Renal cortex interstitium (tissue), 11 donors: ENCODE results near the gene ANXA9. TPM values are rescaled to one million over a fixed set of nuclear protein-coding genes. Genes with fewer than 3 reads are reported as not detected.

ENCODE experiments used
- DNase-seq, 11 donors: peaks; one replicate each; pipeline ENCODE4 v3.0.0-alpha.2; 2013; ENCODE audit warnings: low read depth in 9 of 11, low spot score in 4 of 11; ENCODE audit errors: extremely low read depth in 1 of 11
- polyA plus RNA-seq, 3 donors: library from polyadenylated mRNA; unstranded; fragments of 120-200 nt; gene quantifications; one replicate each; pipeline ENCODE4 v1.2.1, GENCODE V29; 2013; ENCODE audit not compliant: insufficient read length in 3 of 3

Gene ANXA9
- polyA plus RNA-seq, 3 donors = 14.3 to 18.9 (median 14.6) TPM

DNA sequence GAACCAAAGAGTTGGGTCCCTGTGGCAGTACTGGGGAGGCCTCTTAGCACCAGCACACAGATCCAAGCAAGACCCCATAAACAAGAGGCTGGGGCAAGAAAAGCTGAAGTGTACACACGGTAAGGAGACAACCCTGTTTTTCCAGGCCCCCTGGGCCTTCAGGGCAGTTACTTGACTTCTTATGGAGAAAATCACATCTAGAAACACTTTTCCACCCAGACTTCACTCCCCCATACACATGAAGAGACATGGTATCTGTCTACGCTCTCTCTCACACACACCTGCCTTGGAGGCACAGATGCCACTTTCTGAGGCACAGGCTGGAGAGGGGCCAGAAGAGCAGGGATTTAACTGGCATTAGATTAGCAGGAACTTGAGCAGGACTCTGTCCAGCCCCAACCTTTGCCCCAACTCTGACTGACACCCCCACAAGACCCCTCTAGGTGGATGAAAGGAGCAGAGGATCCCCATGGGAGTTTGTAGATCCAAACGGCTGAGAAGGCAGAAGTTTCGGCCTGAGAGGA is 9.6 kb upstream of the ANXA9 start:
- DNase-seq = no peak

DNA sequence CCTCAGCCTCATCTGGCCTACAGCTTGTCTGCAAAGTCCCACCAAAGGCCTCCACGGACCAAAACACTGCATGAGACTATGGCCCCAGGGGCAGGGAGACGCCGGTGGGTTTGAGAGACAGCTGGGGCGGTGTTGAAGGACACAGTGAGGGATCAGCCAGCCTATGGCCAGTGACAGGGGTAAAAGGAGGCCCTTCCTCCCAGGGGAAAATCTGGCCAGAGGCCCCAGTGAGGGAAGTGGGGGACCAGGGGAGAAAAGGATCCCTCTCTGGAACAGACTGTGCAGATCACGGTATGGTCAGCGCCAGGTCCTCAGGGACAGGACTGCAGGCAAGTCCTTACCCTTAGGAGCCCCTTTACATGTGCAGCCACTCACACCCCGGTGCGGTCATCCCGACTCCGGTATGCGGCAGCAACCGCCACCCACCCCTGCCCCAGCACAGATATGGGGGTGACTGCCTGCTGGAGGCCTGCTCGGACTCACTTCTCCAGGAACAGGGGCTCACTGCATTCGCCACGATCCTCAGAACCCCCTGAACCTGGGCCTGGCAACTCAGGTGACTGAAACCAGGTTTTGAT is 8.7 kb upstream of the ANXA9 start:
- DNase-seq = no peak

DNA sequence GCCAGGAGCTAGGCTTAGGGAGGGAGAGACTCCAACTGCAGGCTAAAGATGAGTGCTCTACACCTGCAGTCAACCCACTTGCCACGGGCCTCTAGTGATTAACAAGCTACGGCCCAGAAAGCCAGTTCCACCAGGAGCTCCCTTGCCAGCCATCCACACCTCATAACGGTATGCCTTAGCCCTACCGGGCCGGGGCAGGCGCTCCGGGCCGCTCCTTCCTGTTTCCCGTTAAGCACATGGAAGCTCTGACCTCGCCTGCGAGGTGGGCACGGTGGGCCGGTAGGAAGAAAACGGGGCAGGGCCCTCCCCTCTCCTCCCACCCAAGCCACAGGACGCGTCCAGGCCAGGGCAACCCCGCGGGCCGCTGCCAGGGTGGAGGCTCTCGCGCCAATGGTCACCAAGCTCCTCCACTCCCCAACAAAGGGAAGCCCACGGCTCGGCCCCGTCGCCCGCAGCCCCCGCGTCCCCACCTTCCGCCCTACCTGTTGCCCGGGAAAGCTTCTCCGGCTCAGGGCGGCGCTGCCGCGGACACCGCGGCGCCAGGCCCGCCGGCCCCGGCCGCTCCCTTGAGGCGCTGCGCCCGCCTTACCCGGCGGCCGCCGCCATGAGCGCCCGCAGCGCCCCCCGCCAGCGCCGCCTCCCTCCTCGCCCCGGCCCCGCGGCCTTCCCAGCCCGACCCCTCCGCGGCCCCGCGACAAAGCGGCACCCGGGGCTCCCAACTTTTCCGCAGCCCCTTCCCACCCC is 8.1 kb upstream of the ANXA9 start:
- DNase-seq = no peak

DNA sequence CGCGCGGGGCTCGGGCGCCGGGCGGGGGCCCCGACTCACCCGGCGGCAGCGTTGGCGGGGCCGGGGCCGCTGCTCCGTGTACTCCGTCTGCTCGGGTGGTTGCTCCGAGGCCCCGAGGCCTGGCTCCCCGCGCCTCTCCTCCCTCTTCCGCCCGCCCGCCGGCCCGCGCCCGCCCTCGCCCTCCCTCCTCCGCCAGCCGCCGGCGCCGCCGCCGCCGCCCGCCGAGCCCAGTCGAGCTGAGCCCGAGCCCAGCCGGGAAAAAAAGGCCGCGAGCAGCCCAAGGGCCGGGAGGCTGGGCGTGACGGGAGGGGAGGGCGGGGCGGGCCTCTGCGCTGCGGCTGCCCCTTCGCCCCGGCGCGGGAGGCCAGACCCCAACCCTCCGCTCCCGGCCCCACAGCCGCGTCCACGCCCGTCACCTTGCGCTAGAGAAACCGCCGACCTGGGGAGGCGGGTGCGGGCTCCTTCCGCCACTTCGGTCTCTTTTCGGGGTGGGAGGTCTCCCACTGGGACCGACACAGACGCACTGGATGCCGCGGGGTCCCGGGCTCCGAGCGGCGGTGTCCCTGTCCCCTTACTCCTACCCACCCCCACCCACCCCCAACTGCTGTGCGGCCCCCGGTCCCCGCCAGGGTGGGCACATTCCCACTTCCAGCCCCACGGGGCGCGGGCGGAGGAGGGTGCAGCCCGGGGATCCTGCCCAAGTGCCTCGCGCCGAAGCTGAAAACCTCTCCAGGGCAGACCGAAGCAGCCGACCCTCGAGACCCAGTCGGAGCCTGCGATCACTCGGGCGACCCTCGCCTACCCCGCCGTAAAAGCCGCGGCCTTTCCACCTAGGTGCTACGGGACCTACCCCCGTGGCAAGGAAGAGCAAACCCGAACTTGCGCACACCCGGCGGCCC is 7.3 kb upstream of the ANXA9 start, which contains the start of gene CERS2:
Gene CERS2, minus strand, starts transcription at position 256 of the 899 bp plus-strand sequence. CDS start 5,745 bp downstream, outside the sequence.
- DNase-seq = peak in 8 of 11 donors; percentile 70 to 83 (median 78)

DNA sequence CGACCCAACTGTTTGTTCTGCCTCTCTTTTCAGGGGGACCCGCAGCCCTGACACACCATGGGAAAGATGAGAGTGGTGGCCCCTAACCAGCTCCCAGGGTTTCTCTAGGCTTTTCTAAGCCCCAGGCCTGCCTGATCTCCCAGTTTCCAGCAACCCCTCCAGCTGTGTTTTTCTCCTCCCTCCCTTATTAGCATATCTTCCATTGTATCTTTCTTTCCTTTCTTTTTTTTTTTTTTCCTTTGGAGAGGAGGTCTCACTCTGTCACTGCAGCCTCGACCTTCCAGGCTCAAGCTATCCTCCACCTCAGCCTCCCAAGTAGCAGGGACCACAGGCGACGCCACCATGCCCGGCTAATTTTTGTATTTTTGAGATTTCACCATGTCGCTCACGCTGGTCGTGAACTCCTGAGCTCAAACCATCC is 5.7 kb upstream of the ANXA9 start:
- DNase-seq = no peak

DNA sequence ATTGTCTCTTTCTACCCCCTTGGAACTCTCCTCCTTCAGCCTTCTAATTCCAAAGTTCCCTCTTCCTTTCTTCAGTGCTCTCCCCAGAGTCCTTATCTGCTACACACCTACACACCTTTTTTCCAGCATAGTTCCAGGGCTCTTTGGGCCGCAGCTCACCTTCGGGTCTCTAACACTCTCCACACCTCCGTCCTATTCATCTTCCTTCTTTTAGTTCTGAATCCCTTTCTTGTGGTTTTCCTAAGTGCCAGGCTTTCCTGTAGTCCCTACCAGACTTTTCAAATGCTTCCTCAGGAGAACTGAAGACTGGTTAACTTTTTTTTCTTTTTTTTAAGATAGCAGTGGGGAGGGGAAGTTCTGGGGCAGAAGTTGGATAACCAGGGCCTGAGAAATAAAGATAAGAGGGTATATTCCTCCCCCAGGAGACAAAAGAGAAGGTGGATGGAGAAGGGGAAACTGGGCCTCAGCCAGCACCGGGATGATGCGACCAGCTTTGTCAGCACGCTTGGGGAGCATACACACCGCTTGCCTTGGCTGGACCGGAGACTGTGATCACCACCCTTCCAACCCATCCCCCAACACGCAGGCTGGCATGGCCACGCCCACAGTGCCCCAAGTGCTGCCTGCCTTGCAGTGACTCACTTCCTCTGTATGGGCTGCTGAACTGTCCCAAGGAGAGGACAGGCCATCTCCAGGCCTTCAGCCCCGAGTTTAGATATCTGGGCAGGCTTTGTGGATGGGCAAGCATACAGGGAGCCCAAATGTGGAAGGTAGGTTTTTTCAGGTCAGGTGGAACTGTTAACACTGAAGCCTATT is 5.0 kb upstream of the ANXA9 start:
- no peak for DNase-seq

DNA sequence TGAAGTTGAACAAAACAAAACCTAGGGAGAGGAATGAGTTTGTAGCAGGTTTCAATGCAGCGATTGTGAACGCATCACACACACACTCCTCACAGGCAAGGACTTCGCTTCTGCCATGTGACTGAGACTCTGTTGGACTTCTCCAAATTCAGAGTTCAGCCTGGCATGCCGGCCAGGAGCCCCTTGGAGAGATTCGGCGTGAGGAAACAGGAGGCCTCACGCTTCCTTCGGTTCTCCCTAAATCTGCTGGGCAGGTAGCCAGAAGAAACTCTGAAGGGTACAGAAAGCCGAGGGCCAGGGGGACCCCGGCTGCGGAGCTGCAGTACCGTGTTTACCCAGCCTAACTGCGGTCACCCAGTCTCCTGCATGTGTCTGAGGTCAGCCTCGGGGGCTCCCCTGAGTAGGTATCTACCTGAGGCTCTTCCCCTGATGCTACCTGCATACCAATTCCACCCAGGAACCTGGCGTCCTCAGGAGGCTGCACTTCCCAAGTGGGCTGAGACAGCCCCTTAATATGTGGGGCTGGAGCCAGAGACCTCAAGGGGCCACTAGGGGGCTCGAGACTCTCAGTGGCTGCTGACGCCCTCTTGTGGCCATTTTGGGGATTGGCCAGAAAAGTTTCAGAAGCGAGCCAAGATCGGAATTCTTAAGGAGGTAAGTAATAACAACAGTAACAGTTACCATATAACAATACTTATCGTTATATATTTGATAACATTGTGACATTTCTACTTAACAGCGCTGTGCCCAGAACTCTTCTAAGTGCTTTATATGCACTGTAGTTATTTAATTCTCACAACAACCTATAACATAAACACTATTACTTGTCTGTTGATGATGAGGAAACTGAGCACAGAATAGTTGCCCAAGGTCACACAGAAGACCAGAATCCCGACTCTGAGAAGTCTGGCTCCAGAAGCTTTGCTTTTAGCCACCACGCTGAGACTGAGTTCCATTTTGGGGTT is 2.7 kb upstream of the ANXA9 start:
- DNase-seq = peak; percentile 76 to 95 (median 86)

DNA sequence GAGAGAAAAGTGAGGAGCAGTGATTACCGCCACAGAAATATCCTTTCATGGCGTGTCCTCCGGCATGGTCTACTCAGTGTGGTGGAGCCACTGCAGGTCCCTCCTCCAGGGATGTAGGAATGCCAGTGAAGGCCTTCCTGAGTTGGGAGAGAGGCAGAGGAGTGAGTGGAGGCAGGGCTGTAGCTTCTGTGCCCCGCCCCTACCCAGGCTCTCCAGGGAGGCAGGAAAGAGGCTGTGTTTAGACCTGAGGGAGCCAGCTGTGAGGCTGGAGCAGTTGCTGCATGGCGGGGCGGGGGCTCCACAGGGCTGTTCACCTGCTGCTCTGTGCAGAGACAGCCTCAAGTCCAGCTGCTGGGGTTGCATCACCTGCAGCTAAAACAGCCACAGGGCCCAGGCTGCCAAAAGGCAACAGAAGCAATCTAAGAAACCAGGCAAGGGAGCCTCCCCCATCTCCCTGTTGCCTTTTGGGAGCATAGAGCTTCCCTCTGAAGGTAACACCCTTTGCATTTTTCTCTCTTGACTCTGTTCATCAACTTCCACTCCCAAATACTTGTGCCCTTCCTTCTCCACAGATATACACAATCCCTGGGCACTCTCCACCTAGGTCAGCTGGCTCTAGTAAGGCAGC is 801 bp upstream of the ANXA9 start:
- no peak for DNase-seq

DNA sequence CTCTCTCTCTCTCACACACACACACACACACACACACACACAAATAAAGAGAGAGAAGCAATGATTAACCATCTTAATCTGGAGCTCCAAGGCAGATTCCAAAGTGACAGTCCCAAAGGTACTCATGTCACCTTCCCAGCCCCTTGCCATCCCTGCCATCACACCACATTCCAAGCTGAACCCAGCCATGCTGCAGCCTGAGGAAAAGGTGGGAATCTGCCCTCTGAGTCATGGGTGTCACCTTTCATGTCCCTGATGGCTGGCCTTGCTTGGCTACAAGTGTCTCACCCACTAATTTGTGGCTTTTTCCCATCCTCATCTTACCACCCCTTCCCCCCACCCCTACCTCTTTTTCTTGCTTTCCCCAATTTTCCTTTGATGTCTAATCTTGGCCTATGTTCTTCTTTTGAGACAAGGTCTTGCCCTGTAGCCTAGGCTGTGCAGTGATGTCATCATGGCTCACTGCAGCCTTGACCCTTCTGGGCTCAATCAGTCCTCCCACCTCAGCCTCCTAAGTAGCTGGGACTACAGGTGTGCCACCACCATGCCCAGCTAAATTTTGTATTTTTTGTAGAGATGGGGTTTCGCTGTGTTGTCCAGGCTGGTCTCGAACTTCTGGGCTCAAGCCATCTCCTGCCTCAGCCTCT is 3.2 kb downstream of the ANXA9 start:
- no peak for DNase-seq

DNA sequence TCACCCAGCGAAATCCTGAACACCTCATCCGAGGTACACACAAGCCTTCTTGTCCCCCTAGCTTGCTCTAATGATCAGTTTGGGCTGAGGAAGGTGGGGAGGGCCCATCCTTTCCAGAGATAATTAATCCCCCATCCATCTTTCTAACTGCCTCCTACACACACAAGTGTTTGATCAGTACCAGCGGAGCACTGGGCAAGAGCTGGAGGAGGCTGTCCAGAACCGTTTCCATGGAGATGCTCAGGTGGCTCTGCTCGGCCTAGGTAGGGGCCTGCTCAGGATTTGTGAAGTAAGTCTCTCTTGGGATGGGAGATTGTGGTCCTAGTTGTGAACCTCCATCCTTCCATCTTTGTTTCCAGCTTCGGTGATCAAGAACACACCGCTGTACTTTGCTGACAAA is 5.8 kb downstream of the ANXA9 start:
- no peak for DNase-seq

DNA sequence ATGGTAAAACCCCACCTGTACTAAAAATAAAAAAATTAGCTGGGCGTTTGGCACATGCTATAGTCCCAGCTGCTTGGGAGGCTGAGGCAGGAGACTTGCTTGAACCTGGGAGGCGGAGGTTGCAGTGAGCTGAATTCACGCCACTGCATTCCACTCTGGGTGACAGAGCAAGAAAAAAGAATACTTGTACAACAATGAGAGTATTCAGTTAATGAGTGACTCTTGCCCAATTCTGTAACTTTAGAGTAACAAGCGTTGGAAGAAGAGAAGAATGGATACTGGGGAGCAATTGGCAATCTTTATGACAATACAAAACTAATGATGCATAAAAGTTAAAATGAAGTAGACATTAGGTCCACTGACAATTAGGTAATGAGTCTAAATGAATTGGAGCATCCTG is 10.5 kb downstream of the ANXA9 start:
- DNase-seq = no peak

DNA sequence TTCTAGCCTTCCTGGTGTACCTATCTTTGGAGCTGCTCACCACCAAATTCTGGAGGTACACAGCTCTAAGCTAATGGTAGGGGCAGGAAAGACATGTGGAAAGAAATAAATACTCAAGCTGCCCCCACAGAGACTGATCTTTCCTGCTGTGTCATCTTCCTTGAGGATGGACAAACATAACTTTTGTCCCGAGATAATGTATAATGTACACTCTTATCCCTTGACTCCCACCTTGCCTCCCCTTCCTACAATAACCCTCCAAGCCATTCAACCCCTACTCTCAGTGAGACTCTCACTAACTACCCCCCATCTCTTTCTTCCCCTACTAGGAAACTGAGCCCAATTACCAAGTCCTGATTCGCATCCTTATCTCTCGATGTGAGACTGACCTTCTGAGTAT is 12.2 kb downstream of the ANXA9 start:
- no peak for DNase-seq

DNA sequence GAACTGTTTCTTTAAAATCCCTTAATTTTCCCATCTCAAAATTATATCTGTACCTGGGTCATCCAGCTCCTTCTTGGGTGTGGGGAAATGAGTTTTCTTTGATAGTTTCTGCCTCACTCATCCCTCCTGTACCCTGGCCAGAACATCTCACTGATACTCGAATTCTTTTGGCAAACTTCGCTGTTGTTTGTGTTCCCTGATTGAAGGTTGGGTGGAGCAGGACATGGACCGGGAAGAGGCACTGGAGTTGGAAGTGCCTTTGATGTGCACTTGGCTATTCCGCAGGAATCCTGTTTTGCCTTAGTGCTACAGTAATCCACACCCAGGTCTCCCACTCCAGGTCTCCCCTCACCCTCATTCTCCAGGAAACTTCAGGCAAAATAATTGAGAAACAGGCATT is 13.4 kb downstream of the ANXA9 start:
- no peak for DNase-seq

DNA sequence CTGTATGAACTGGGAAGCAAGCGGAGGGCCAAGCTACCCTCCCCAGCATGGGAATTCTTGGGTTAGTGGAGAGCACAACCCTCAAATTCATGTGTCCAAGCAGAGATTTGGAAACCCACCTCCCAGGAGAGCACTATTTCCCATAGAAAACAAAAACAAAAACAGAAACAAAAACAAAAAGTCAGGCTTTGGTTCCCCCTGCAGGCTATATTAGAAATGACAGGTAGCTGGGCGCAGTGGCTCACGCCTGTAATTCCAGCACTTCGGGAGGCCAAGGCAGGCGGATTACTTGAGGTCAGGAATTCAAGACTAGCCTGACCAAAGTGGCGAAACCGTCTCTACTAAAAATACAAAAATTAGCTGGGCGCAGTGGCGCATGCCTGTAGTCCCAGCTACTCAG is 13.8 kb downstream of the ANXA9 start:
- DNase-seq = no peak

DNA sequence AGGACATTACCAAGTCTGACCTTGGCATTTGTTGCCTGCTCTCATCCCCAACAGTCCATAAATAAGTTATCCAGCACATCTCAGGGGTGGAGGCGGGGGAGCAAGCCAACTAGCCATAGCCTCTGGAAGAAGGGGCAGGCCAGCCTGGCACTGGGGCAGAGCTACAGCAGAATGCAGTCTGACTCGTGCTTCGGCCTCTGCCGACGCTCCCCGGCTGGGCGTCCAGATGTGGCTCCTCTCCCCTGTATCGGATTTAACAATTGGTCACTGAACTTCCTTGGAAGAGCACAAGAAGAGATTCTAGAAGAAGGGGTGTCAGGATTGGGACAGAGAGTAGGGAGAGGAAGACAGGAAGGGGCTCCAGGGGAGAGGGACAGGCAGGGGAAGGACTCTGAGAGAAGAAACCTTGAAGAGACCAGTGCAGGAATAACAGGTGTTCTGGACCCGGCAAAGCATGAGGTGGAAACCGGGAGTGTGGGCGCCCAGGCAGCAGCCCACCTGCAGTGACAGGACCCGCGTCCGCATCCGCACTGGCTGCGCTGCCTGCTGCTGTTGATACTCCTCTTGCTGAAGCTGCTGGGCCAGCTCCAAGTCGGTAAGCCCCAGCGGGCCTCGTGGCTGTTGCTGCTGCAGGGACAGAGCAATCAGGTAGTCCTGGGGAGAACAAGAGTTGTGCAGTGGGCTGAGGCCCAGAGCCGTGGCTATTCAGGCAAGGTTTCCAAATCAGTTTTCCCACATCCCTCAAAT is 15.2 kb downstream of the ANXA9 start:
- DNase-seq = no peak

DNA sequence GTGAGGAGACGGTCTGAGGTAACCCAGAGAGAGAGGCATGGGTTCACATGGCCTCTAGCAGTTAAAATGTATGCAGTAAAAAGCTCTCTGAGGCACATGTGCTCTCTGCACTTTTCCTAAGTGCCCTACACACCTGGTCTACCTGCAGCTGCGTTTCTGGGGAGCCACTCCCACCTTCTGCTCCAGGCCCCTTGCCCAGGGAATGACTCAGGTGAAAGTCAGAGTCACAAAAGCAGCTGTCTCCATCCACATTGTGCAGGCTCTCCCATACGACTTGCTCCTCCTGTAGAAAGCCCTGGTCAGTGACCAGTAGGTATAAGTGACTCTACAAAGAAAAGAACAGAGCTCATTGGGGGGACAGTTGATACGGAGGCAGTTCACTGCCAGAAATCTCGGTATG is 15.9 kb downstream of the ANXA9 start:
- DNase-seq = no peak
